Hepatocyte (in vitro differentiated cells): ENCODE results near the gene ZNF385C. TPM values are rescaled to one million over a fixed set of nuclear protein-coding genes. Genes with fewer than 3 reads are reported as not detected.

Source experiments
- DNase-seq: peaks from one replicate; pipeline ENCODE4 v3.0.0-alpha.2; 2016; ENCODE audit warnings: low spot score
- H2AFZ ChIP-seq: fragments of 200-600 bp; sonication (generic); 2 replicates; pipeline ENCODE4 v1.6.0; 2016; ENCODE audit warnings: antibody characterized with exemption, mild to moderate bottlenecking
- H3K27ac ChIP-seq: fragments of 200-600 bp; sonication (generic); 2 replicates; pipeline ENCODE4 v1.5.1; 2016; ENCODE audit warnings: mild to moderate bottlenecking
- H3K27me3 ChIP-seq: fragments of 200-600 bp; sonication (generic); 2 replicates; pipeline ENCODE4 v1.6.1; 2016
- H3K36me3 ChIP-seq: fragments of 200-600 bp; sonication (generic); replicated peaks from 2 replicates; pipeline ENCODE4 v1.5.1; 2016; ENCODE audit warnings: low read depth; ENCODE audit not compliant: insufficient read depth
- H3K4me1 ChIP-seq: fragments of 200-600 bp; sonication (generic); 2 replicates; pipeline ENCODE4 v1.5.1; 2016; ENCODE audit warnings: mild to moderate bottlenecking, moderate library complexity; ENCODE audit not compliant: insufficient read depth
- H3K4me2 ChIP-seq: fragments of 200-600 bp; sonication (generic); 2 replicates; pipeline ENCODE4 v1.6.0; 2016
- H3K4me3 ChIP-seq: fragments of 200-600 bp; sonication (generic); 2 replicates; pipeline ENCODE4 v1.5.1; 2016; ENCODE audit warnings: mild to moderate bottlenecking
- H3K79me2 ChIP-seq: fragments of 200-600 bp; sonication (generic); 2 replicates; pipeline ENCODE4 v1.6.0; 2017; ENCODE audit warnings: mild to moderate bottlenecking
- H3K9me2 ChIP-seq: fragments of 200-600 bp; sonication (generic); replicated peaks from 2 replicates; pipeline ENCODE4 v1.6.0; 2017; ENCODE audit warnings: mild to moderate bottlenecking; ENCODE audit not compliant: insufficient read depth
- H3K9me3 ChIP-seq: fragments of 200-600 bp; sonication (generic); 2 replicates; pipeline ENCODE4 v1.5.1; 2016; ENCODE audit warnings: low read depth, mild to moderate bottlenecking
- H4K20me1 ChIP-seq: fragments of 200-600 bp; sonication (generic); 2 replicates; pipeline ENCODE4 v1.6.0; 2016; ENCODE audit warnings: mild to moderate bottlenecking; ENCODE audit not compliant: insufficient read depth, poor library complexity, severe bottlenecking
- EZH2 ChIP-seq: fragments of 200-600 bp; sonication (generic); IDR thresholded peaks from 2 replicates; pipeline ENCODE4 v1.6.1; 2016; ENCODE audit warnings: antibody characterized with exemption, mild to moderate bottlenecking, borderline replicate concordance
- EZH2phosphoT487 ChIP-seq: fragments of 200-600 bp; sonication (generic); IDR thresholded peaks from one replicate; pipeline ENCODE4 v1.6.1; 2018; ENCODE audit warnings: antibody characterized with exemption, mild to moderate bottlenecking, low read depth, moderate library complexity; ENCODE audit not compliant: unreplicated experiment, severe bottlenecking
- WGBS: methylation state at CpG from one replicate; pipeline ENCODE4 v1.1.6; 2016; ENCODE audit warnings: low lambda C conversion rate; ENCODE audit errors: missing lambda C conversion rate; 5-methylcytosine and 5-hydroxymethylcytosine counted together
- polyA plus RNA-seq: library from polyadenylated mRNA; unstranded; fragments of >200 nt; fragmentation: Nextera tagmentation; extraction: Ambion mirVana; gene quantifications from 2 replicates; pipeline ENCODE4 v1.2.1, GENCODE V29; 2016
- total RNA-seq: library from RNA; depleted of rRNA; stranded (reverse); fragments of >200 nt; gene quantifications from 2 replicates; pipeline ENCODE4 v1.2.3, GENCODE V29; 2014
- TF ChIP-seq, protein P1 (sequence below): fragments of 200-600 bp; sonication (generic); IDR thresholded peaks from 2 replicates; pipeline ENCODE4 v1.5.1; 2016; ENCODE audit warnings: antibody characterized with exemption, mild to moderate bottlenecking; ENCODE audit not compliant: poor library complexity

ZNF385C gene
- total and polyA plus RNA-seq, 2 experiments from 2014 or later = 0.45 to 0.63 TPM

DNA sequence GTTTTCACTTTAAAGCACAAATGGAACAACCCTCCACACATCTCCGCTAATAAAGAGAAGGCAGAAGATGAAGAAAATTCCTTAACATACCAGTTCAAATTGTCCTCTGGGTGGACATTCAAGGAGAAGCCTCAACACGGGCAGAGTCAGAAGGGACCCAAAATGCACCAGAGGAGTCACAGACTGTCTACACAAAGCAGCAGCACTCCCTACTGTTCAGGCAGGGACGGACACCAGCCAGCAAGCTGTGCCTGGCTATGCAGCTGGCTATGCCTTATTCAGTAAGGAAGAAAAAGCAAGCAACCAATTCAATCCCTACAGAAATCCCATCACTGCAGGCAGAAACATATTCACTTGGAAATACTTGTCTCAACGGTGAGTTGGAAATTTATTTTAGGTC, 89.1 kb downstream of the ZNF385C start:
- TF ChIP-seq EZH2phosphoT487 = no peak
- TF ChIP-seq EZH2 = no peak
- TF ChIP-seq, protein P1, sequence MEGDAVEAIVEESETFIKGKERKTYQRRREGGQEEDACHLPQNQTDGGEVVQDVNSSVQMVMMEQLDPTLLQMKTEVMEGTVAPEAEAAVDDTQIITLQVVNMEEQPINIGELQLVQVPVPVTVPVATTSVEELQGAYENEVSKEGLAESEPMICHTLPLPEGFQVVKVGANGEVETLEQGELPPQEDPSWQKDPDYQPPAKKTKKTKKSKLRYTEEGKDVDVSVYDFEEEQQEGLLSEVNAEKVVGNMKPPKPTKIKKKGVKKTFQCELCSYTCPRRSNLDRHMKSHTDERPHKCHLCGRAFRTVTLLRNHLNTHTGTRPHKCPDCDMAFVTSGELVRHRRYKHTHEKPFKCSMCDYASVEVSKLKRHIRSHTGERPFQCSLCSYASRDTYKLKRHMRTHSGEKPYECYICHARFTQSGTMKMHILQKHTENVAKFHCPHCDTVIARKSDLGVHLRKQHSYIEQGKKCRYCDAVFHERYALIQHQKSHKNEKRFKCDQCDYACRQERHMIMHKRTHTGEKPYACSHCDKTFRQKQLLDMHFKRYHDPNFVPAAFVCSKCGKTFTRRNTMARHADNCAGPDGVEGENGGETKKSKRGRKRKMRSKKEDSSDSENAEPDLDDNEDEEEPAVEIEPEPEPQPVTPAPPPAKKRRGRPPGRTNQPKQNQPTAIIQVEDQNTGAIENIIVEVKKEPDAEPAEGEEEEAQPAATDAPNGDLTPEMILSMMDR = no peak
- Histone ChIP-seq H3K27me3 (no peaks in the 10 kb centered on the region), H3K79me2 (peaks cover 100% of the 10 kb centered on the region), H3K9me3 (no peaks in the 10 kb centered on the region), H3K4me3 (no peak overlapping the region), H3K36me3 (no peaks in the 10 kb centered on the region), H3K27ac (no peak overlapping the region), H3K4me2 (no peak overlapping the region), H2AFZ (no peak overlapping the region), H3K9me2 (no peaks in the 10 kb centered on the region), H4K20me1 (peaks cover 98% of the 10 kb centered on the region), H3K4me1 (no peaks in the 10 kb centered on the region)
- no peak for DNase-seq
- WGBS = 89% methylated on average over 4 of the region's 4 CpGs

DNA sequence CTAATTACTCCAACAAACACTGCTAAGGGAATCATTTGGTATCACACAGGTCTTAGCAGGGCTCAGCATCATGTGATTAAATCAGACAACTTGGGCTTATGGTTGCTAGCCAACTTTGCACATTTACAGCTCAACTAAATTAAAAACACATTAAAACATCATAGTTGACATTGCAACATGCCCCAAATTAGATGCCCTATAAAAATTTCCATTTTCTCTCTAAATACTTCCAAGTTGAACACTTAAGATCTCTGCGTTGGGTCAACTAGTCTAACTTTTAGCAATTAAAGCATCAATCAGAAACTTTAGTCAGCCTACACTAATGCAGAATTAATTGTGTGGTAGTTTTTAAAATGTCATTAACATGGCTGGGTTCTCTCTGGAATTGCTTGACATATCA, 93.1 kb downstream of the ZNF385C start:
- DNase-seq = no peak
- no peak overlapping the region for H3K4me2 ChIP-seq
- H3K4me3 ChIP-seq = no peak overlapping the region
- H2AFZ ChIP-seq = no peak overlapping the region
- TF ChIP-seq, protein P1 = no peak
- TF ChIP-seq EZH2 (no peak), EZH2phosphoT487 (no peak)
- no peaks in the 10 kb centered on the region for H3K9me3 ChIP-seq
- peaks cover 15% of the 10 kb centered on the region for H3K4me1 ChIP-seq
- no peak overlapping the region for H3K27ac ChIP-seq
- H3K27me3 ChIP-seq = no peaks in the 10 kb centered on the region
- WGBS = 88% methylated on average over 1 of the region's 1 CpG
- H3K9me2 ChIP-seq = no peaks in the 10 kb centered on the region
- peaks cover 98% of the 10 kb centered on the region for H3K79me2 ChIP-seq
- peaks cover 76% of the 10 kb centered on the region for H4K20me1 ChIP-seq
- H3K36me3 ChIP-seq = no peaks in the 10 kb centered on the region

DNA sequence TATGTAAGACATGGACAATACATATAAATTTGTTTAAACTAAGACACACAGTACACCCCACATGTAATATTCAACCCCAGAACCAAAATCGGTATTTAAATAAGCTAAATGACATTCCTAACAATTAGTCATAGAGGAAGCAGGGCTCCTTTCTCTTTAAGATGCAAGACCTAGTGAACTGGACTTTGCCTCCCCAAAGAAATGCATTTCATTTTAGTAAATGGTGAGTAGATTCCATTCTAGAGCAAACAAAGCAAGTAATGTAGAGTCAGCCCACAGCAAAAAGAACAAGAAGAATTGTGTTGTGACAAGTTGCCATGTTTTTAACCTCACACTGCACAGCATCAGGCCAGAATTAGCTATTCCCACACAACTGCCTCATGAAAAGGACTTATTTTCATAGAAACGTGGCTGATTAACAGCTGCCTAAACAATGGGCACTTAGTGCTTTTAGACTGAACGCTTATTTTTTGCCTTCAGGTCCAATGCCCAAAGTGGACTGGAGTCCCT, 95.4 kb downstream of the ZNF385C start:
- Histone ChIP-seq H3K9me3 (no peaks in the 10 kb centered on the region), H2AFZ (no peak overlapping the region), H3K4me3 (no peak overlapping the region), H3K9me2 (no peaks in the 10 kb centered on the region), H3K79me2 (peaks cover 93% of the 10 kb centered on the region), H4K20me1 (peaks cover 53% of the 10 kb centered on the region), H3K36me3 (no peaks in the 10 kb centered on the region), H3K4me1 (peaks cover 15% of the 10 kb centered on the region), H3K27ac (peak overlapping the region; percentile 86), H3K4me2 (peak overlapping the region; percentile 66), H3K27me3 (no peaks in the 10 kb centered on the region)
- TF ChIP-seq EZH2phosphoT487 = no peak
- TF ChIP-seq, protein P1 = no peak
- no peak for TF ChIP-seq EZH2
- 76% methylated on average over 3 of the region's 3 CpGs for WGBS
- DNase-seq = peak; percentile 44
